ENCODE measurements around the gene RHOT2.

The RHOT2 gene

GRCh38 chr16:629185-629832 lies 38.6 kb upstream of the RHOT2 start:
- no peak for DNase-seq (ENCODE audit: low read depth)
- TF ChIP-seq CTCF (IDR thresholded peaks at IDR 0.05; ENCODE audit: insufficient read depth, low read depth, low read length, missing control alignments) = no peak
- no peak overlapping the region for H3K4me3 ChIP-seq (ENCODE audit: low read depth, low read length)

- DNase-seq (ENCODE audit: low read depth) = no peak
- TF ChIP-seq CTCF (IDR thresholded peaks at IDR 0.05; ENCODE audit: insufficient read depth, low read depth, low read length, missing control alignments) = no peak
- no peak overlapping the region for H3K4me3 ChIP-seq (ENCODE audit: low read depth, low read length)
Observed at GRCh38 chr16:629833-630248, 38.1 kb upstream of the RHOT2 start.

GRCh38 chr16:630249-630814 lies 37.6 kb upstream of the RHOT2 start:
- no peak overlapping the region for H3K4me3 ChIP-seq (ENCODE audit: low read depth, low read length)
- no peak for TF ChIP-seq CTCF (IDR thresholded peaks at IDR 0.05; ENCODE audit: insufficient read depth, low read depth, low read length, missing control alignments)
- DNase-seq (ENCODE audit: low read depth) = no peak

- TF ChIP-seq CTCF (IDR thresholded peaks at IDR 0.05; ENCODE audit: insufficient read depth, low read depth, low read length, missing control alignments) = no peak
- no peak within 1 kb of the TSS for H3K4me3 ChIP-seq (ENCODE audit: low read depth, low read length)
- DNase-seq (ENCODE audit: low read depth) = no peak
Observed at GRCh38 chr16:630815-631405, 37.0 kb upstream of the RHOT2 start, which contains the start of gene WFIKKN1. Gene WFIKKN1 (plus strand): TSS chr16:630985. CDS start chr16:631254, 269 bp downstream.

- no peak for DNase-seq (ENCODE audit: low read depth)
- no peak overlapping the region for H3K4me3 ChIP-seq (ENCODE audit: low read depth, low read length)
- TF ChIP-seq CTCF (IDR thresholded peaks at IDR 0.05; ENCODE audit: insufficient read depth, low read depth, low read length, missing control alignments) = no peak
Observed at GRCh38 chr16:631808-632358, 36.0 kb upstream of the RHOT2 start.

- DNase-seq (ENCODE audit: low read depth) = no peak
- H3K4me3 ChIP-seq (ENCODE audit: low read depth, low read length) = no peak overlapping the region
- no peak for TF ChIP-seq CTCF (IDR thresholded peaks at IDR 0.05; ENCODE audit: insufficient read depth, low read depth, low read length, missing control alignments)
Observed at GRCh38 chr16:632486-633335, 35.2 kb upstream of the RHOT2 start.
